T-cell (primary cell): ENCODE results near the gene DYNC2LI1. TPM values are rescaled to one million over a fixed set of nuclear protein-coding genes. Genes with fewer than 3 reads are reported as not detected.

Experiments used
- ATAC-seq, 4 experiments: fragments of 200-7000 bp in 3 of 4; fragments of 150-1000 bp in 1 of 4; cut with Tn5 transposase; replicated peaks in 1 of 4; 1 replicate in 3 of 4; 2 replicates in 1 of 4; pipeline ENCODE4 v1.10.0; 2021; ENCODE audit warnings: moderate library complexity in 3 of 4, mild to moderate bottlenecking in 2 of 4, moderate number of reproducible peaks in 1 of 4
- CTCF ChIA-PET, 2 donors: fragments of 300-600 bp; sonication (Branson Sonifier 250); formaldehyde crosslinking; loops; one replicate each; lab custom pipeline; 2022; ENCODE audit warnings: antibody characterized with exemption in 2 of 2; lab: Charles Lee
- POLR2A ChIA-PET, 2 donors: fragments of 300-600 bp; sonication (Branson Sonifier 250); formaldehyde crosslinking; loops; one replicate each; lab custom pipeline; 2022; ENCODE audit warnings: antibody characterized with exemption in 2 of 2; lab: Charles Lee
- DNase-seq, 35 experiments: peaks; one replicate each; pipeline versions ENCODE4 v3.0.0 to v3.0.0-alpha.2; 2013 to 2023
- H3K27ac ChIP-seq: one replicate; pipeline ENCODE4 v1.5.1; 2013; ENCODE audit warnings: low read length
- H3K27me3 ChIP-seq, 2 experiments: replicated peaks in 1 of 2; 1 replicate in 1 of 2; 2 replicates in 1 of 2; pipeline versions ENCODE4 v1.6.1 to v1.7.0; 2013; ENCODE audit warnings: low read length in 1 of 2, mixed read lengths in 1 of 2; ENCODE audit not compliant: control insufficient read depth in 2 of 2, insufficient read depth in 2 of 2; ENCODE audit errors: extremely low read depth in 1 of 2
- H3K36me3 ChIP-seq, 2 donors: 1 replicate in 1 of 2; 2 replicates in 1 of 2; pipeline versions ENCODE4 v1.6.1 to v1.7.0; 2013; ENCODE audit warnings: low read length in 1 of 2; ENCODE audit not compliant: control insufficient read depth in 2 of 2, insufficient read depth in 1 of 2; ENCODE audit errors: extremely low read depth in 1 of 2
- H3K4me1 ChIP-seq, 2 experiments: 1 replicate in 1 of 2; 2 replicates in 1 of 2; pipeline versions ENCODE4 v1.6.1 to v1.7.0; 2013; ENCODE audit warnings: low read length in 2 of 2, mixed read lengths in 1 of 2; ENCODE audit not compliant: insufficient read depth in 2 of 2, control insufficient read depth in 1 of 2; ENCODE audit errors: extremely low read depth in 1 of 2
- H3K4me3 ChIP-seq, 2 donors: 1 replicate in 1 of 2; 2 replicates in 1 of 2; pipeline versions ENCODE4 v1.5.1 to v1.7.0; 2013; ENCODE audit warnings: mild to moderate bottlenecking in 2 of 2, low read length in 1 of 2, moderate library complexity in 1 of 2; ENCODE audit not compliant: control insufficient read depth in 1 of 2; ENCODE audit errors: extremely low read depth in 1 of 2
- H3K9me3 ChIP-seq: 2 replicates; pipeline ENCODE4 v1.7.0; 2013
- H3K27ac Mint-ChIP-seq, 2 donors: one replicate each; pipeline ENCODE4 v1.8.0; 2020 to 2021; ENCODE audit warnings: mild to moderate bottlenecking in 2 of 2, mixed read lengths in 2 of 2
- H3K27me3 Mint-ChIP-seq, 2 donors: one replicate each; pipeline ENCODE4 v1.8.0; 2021 to 2022; ENCODE audit warnings: mixed read lengths in 2 of 2
- H3K36me3 Mint-ChIP-seq: one replicate; pipeline ENCODE4 v1.8.0; 2021; ENCODE audit warnings: mixed read lengths
- H3K4me1 Mint-ChIP-seq, 3 donors: one replicate each; pipeline ENCODE4 v1.8.0; 2020 to 2022; ENCODE audit warnings: mixed read lengths in 3 of 3, mild to moderate bottlenecking in 1 of 3
- H3K4me3 Mint-ChIP-seq, 3 donors: one replicate each; pipeline ENCODE4 v1.8.0; 2020 to 2022; ENCODE audit warnings: mild to moderate bottlenecking in 3 of 3, mixed read lengths in 3 of 3, moderate library complexity in 3 of 3
- H3K9me3 Mint-ChIP-seq, 3 donors: one replicate each; pipeline ENCODE4 v1.8.0; 2020 to 2022; ENCODE audit warnings: mixed read lengths in 3 of 3
- WGBS: methylation state at CpG from one replicate; pipeline ENCODE4 v1.1.5; 2013; ENCODE audit warnings: missing lambda C conversion rate; ENCODE audit not compliant: insufficient coverage; 5-methylcytosine and 5-hydroxymethylcytosine counted together
- total RNA-seq, 35 experiments: library from RNA in 6 of 35; stranded (reverse) in 6 of 35; fragments of 120-200 nt in 1 of 35; gene quantifications; one replicate each; pipeline versions ENCODE4 v1.2.1 to v1.2.4 and lab custom pipeline; 2013 to 2026

Gene DYNC2LI1
- total RNA-seq, 5 donors from 2014 or later (not counting 1 experiment from before 2014, with no cell fraction given): 2.4 to 4.7 (median 3.7) TPM

GRCh38 chr2:43852196-43852730 lies 78.4 kb downstream of the DYNC2LI1 start:
- Mint-ChIP-seq H3K4me1 (no peaks in the 10 kb centered on the region), H3K4me3 (no peak overlapping the region), H3K9me3 (no peaks in the 10 kb centered on the region), H3K36me3 (no peaks in the 10 kb centered on the region), H3K27ac (no peak overlapping the region), H3K27me3 (peaks cover 39 to 41% of the 10 kb centered on the region in 2 donors)
- Histone ChIP-seq H3K27ac (no peak overlapping the region), H3K4me1 (no peaks in the 10 kb centered on the region), H3K36me3 (no peaks in the 10 kb centered on the region), H3K9me3 (no peaks in the 10 kb centered on the region), H3K27me3 (peaks cover 0 to 38% of the 10 kb centered on the region in 2 experiments), H3K4me3 (no peak overlapping the region)
- POLR2A ChIA-PET: no interaction called here
- CTCF ChIA-PET: no interaction called here
- no peak for DNase-seq
- 93% methylated on average over 21 of the region's 21 CpGs for WGBS
- ATAC-seq: no peak

- CTCF ChIA-PET: no interaction called here
- Mint-ChIP-seq H3K27me3 (peaks cover 40 to 49% of the 10 kb centered on the region in 2 donors), H3K27ac (no peak overlapping the region), H3K4me1 (no peaks in the 10 kb centered on the region), H3K36me3 (no peaks in the 10 kb centered on the region), H3K9me3 (no peaks in the 10 kb centered on the region), H3K4me3 (no peak overlapping the region)
- H3K4me3 ChIP-seq: no peak overlapping the region
- no peaks in the 10 kb centered on the region for H3K9me3 ChIP-seq
- 75% methylated on average over 6 of the region's 10 CpGs for WGBS
- no peaks in the 10 kb centered on the region for H3K36me3 ChIP-seq
- H3K27me3 ChIP-seq: peaks cover 0 to 38% of the 10 kb centered on the region in 2 experiments
- H3K27ac ChIP-seq: no peak overlapping the region
- ATAC-seq (no peak), DNase-seq (no peak)
- no peaks in the 10 kb centered on the region for H3K4me1 ChIP-seq
- POLR2A ChIA-PET: no interaction called here
Observed at GRCh38 chr2:43853141-43854081, 79.6 kb downstream of the DYNC2LI1 start.

GRCh38 chr2:43854671-43855070 lies 80.8 kb downstream of the DYNC2LI1 start:
- no peaks in the 10 kb centered on the region for H3K9me3 Mint-ChIP-seq
- DNase-seq (no peak), ATAC-seq (no peak)
- POLR2A ChIA-PET: no interaction called here
- Histone ChIP-seq H3K27ac (no peak overlapping the region), H3K9me3 (no peaks in the 10 kb centered on the region), H3K36me3 (no peaks in the 10 kb centered on the region), H3K27me3 (peaks cover 0 to 38% of the 10 kb centered on the region in 2 experiments), H3K4me3 (no peak overlapping the region), H3K4me1 (no peaks in the 10 kb centered on the region)
- no peaks in the 10 kb centered on the region for H3K4me1 Mint-ChIP-seq
- H3K36me3 Mint-ChIP-seq: no peaks in the 10 kb centered on the region
- CTCF ChIA-PET: no interaction called here
- H3K27ac Mint-ChIP-seq: no peak overlapping the region
- no peak overlapping the region for H3K4me3 Mint-ChIP-seq
- 86% methylated on average over 2 of the region's 3 CpGs for whole genome bisulfite sequencing
- H3K27me3 Mint-ChIP-seq: peaks cover 39 to 58% of the 10 kb centered on the region in 2 donors

GRCh38 chr2:43855292-43855691 lies 81.5 kb downstream of the DYNC2LI1 start:
- CTCF ChIA-PET: no interaction called here
- DNase-seq (no peak), ATAC-seq (no peak)
- WGBS: 80% methylated on average over 1 of the region's 2 CpGs
- Histone ChIP-seq H3K4me3 (no peak overlapping the region), H3K9me3 (no peaks in the 10 kb centered on the region), H3K4me1 (no peaks in the 10 kb centered on the region), H3K27me3 (peaks cover 0 to 38% of the 10 kb centered on the region in 2 experiments), H3K27ac (no peak overlapping the region), H3K36me3 (no peaks in the 10 kb centered on the region)
- POLR2A ChIA-PET: no interaction called here
- no peaks in the 10 kb centered on the region for H3K9me3 Mint-ChIP-seq
- H3K27me3 Mint-ChIP-seq: peaks cover 42 to 63% of the 10 kb centered on the region in 2 donors
- H3K36me3 Mint-ChIP-seq: no peaks in the 10 kb centered on the region
- no peak overlapping the region for H3K4me3 Mint-ChIP-seq
- no peak overlapping the region for H3K27ac Mint-ChIP-seq
- no peaks in the 10 kb centered on the region for H3K4me1 Mint-ChIP-seq

Other genes with a start within 250 kb of the DYNC2LI1 start
- gene THADA, start 178.0 kb upstream of the DYNC2LI1 start, total RNA-seq: 10 to 100 TPM; 36.4 to 50.5 (median 40.6) TPM
- gene PLEKHH2, start 136.8 kb upstream of the DYNC2LI1 start, total RNA-seq: 1 to 10 TPM in 4 of 5 donors, under 1 TPM in 1; 0.96 to 3.1 (median 2.2) TPM
- not detected for gene C1GALT1C1L, start 97.6 kb upstream of the DYNC2LI1 start, total RNA-seq
- not detected for gene ABCG5, start 64.8 kb downstream of the DYNC2LI1 start, total RNA-seq
- gene ABCG8, start 64.9 kb downstream of the DYNC2LI1 start, total RNA-seq: under 1 TPM in 2 of 5 donors, not detected in 3; 0.09 TPM
- gene LRPPRC, start 221.9 kb downstream of the DYNC2LI1 start, total RNA-seq: 10 to 100 TPM; 53.8 to 66.4 (median 59.5) TPM